Parathyroid adenoma (tissue), 2 donors: ENCODE results near the gene EXOC7.

Source experiments
- H2AFZ ChIP-seq: fragments of 300-600 bp; sonication (generic); one replicate; pipeline ENCODE4 v1.7.0; 2017; ENCODE audit warnings: antibody characterized with exemption, mild to moderate bottlenecking
- H3K27ac ChIP-seq: fragments of 300-600 bp; sonication (generic); one replicate; pipeline ENCODE4 v1.7.0; 2017
- H3K27me3 ChIP-seq: fragments of 300-600 bp; sonication (generic); one replicate; pipeline ENCODE4 v1.7.0; 2017; ENCODE audit warnings: low read length; ENCODE audit not compliant: control insufficient read depth, insufficient read depth
- H3K36me3 ChIP-seq: fragments of 300-600 bp; sonication (generic); one replicate; pipeline ENCODE4 v1.7.0; 2017; ENCODE audit warnings: low read length; ENCODE audit not compliant: control insufficient read depth, insufficient read depth
- H3K4me1 ChIP-seq: fragments of 300-600 bp; sonication (generic); one replicate; pipeline ENCODE4 v1.7.0; 2017; ENCODE audit warnings: control low read depth
- H3K4me2 ChIP-seq: fragments of 300-600 bp; sonication (generic); one replicate; pipeline ENCODE4 v1.7.0; 2017; ENCODE audit warnings: low read length
- H3K4me3 ChIP-seq: fragments of 300-600 bp; sonication (generic); one replicate; pipeline ENCODE4 v1.7.0; 2017; ENCODE audit warnings: low read depth, low read length
- H3K79me2 ChIP-seq: fragments of 300-600 bp; sonication (generic); one replicate; pipeline ENCODE4 v1.7.0; 2017; ENCODE audit warnings: control low read depth
- H3K9ac ChIP-seq: fragments of 300-600 bp; sonication (generic); one replicate; pipeline ENCODE4 v1.7.0; 2017; ENCODE audit warnings: mild to moderate bottlenecking
- H3K9me3 ChIP-seq: fragments of 300-600 bp; sonication (generic); one replicate; pipeline ENCODE4 v1.7.0; 2017; ENCODE audit warnings: low read length; ENCODE audit not compliant: control insufficient read depth
- TF ChIP-seq, protein P1 (sequence below): fragments of 300-600 bp; sonication (generic); IDR thresholded peaks from one replicate; pipeline ENCODE4 v1.7.0; 2017; ENCODE audit warnings: antibody characterized with exemption, mild to moderate bottlenecking
- donor health status: primary hyperparathyroidism.

EXOC7 gene

DNA sequence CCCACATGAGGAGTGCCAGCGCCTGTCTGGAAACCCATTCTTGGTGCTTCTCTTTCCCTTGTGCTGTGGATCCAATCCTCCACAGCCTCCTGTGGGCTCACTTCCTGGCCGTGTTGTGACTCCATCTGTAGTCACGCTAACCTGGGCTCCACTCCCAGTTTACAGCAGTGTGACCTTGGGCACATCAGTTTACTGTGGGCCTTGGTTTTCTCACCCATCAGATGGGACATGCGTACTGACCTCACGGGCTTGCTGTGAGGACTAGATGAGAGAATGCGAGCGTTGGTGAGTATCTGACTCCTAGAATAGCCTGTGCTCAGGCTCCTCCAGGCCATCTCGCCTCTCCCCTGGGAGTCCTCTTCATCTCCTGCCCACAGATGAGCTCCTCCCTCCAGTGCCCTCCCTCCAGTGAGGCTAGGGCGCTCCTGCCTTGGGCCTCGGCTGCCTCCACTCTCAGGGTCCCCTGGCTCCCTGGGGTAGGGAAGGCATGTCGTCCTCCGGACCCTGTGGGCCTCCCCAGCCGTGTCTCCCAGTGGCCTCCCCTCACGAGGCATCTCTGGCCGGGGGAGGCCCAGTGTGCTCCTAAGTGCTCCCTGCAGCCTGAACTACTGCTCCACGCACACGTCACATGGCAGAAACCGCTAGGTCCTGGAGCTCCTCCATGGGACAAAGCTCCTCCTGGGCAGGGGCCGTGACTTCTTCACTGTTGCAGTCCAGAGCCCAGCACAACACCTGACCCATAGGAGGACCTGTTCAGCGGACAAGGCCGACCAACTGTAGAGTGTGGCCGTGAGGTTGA lies 42.7 kb upstream of the EXOC7 start:
- no peaks in the 10 kb centered on the region for H3K9me3 ChIP-seq
- no peak overlapping the region for H3K4me2 ChIP-seq
- H3K27ac ChIP-seq = no peak overlapping the region
- no peak overlapping the region for H3K4me3 ChIP-seq
- no peak overlapping the region for H3K9ac ChIP-seq
- H2AFZ ChIP-seq = no peak overlapping the region
- H3K79me2 ChIP-seq = no peaks in the 10 kb centered on the region
- H3K36me3 ChIP-seq = no peaks in the 10 kb centered on the region
- peaks cover 3% of the 10 kb centered on the region for H3K4me1 ChIP-seq
- TF ChIP-seq, protein P1, sequence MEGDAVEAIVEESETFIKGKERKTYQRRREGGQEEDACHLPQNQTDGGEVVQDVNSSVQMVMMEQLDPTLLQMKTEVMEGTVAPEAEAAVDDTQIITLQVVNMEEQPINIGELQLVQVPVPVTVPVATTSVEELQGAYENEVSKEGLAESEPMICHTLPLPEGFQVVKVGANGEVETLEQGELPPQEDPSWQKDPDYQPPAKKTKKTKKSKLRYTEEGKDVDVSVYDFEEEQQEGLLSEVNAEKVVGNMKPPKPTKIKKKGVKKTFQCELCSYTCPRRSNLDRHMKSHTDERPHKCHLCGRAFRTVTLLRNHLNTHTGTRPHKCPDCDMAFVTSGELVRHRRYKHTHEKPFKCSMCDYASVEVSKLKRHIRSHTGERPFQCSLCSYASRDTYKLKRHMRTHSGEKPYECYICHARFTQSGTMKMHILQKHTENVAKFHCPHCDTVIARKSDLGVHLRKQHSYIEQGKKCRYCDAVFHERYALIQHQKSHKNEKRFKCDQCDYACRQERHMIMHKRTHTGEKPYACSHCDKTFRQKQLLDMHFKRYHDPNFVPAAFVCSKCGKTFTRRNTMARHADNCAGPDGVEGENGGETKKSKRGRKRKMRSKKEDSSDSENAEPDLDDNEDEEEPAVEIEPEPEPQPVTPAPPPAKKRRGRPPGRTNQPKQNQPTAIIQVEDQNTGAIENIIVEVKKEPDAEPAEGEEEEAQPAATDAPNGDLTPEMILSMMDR = no peak
- no peaks in the 10 kb centered on the region for H3K27me3 ChIP-seq

DNA sequence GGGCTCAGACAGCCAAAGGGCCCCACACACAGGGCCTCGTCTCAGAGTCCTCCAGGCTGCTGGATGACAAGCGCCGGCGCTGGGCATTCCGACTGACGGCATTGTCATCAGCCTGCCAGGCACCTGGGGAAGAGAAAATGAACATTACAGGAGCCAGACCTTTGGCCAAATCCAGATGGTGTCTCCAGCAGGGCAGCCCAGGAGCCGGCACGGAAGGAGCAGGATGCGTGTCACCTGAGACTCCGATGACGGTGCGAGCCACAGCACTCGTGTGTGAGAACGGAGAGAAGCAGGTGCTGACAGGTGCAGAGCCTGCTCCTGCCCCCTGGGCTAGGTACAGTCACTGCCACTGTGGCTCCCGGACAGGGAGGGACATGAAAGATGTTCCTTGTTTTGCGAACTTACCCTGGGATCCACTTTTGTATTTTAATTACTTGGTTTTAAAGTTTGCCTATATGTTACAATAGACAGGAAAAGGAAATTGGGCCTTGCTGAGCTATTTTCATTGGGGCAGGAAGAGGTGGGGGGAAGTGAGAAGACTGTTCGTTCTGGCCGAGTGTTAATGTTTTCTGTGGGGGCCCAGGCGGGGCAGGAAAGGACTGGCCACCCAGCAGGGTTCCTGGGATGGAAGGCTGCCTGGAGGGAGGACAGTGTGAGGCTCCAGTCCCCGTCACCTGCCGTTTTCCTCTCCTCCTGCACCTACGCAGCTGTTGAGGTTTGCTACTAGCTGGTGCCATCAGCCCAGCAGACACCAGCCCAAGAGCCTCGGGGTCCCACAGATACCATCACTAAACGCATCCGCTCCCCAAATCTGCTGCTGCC lies 41.9 kb upstream of the EXOC7 start:
- Histone ChIP-seq H3K36me3 (no peaks in the 10 kb centered on the region), H3K9ac (no peak overlapping the region), H2AFZ (no peak overlapping the region), H3K27ac (no peak overlapping the region), H3K4me1 (peaks cover 6% of the 10 kb centered on the region), H3K9me3 (no peaks in the 10 kb centered on the region), H3K4me2 (no peak overlapping the region), H3K79me2 (no peaks in the 10 kb centered on the region), H3K4me3 (no peak overlapping the region), H3K27me3 (peaks cover 3% of the 10 kb centered on the region)
- TF ChIP-seq, protein P1 = no peak

DNA sequence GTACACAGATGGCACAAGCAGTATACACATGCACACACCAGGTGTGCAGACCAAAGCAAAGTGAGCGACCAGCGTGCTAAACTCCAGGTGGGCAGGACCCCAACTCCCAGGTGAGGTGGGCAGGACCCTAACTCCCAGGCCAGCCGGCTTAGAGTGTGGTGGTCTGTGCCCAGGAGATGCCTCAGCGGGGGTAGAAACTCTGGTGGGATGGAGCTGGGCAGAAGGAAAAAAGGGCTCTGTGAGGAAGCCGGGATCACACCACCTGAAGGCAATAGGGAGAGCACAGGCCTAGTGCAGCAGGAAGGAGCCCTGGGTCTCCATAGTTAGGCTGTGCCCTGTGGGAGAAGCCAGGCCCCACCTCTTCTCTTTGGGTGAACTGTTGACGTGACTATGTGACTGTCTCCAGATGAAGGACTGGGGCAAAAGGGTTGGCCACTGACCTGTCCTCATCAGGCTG lies 39.0 kb upstream of the EXOC7 start:
- H2AFZ ChIP-seq = no peak overlapping the region
- H3K79me2 ChIP-seq = no peaks in the 10 kb centered on the region
- peaks cover 9% of the 10 kb centered on the region for H3K27me3 ChIP-seq
- peaks cover 6% of the 10 kb centered on the region for H3K4me1 ChIP-seq
- no peak overlapping the region for H3K9ac ChIP-seq
- TF ChIP-seq, protein P1 = no peak
- no peak overlapping the region for H3K4me3 ChIP-seq
- H3K27ac ChIP-seq = no peak overlapping the region
- no peaks in the 10 kb centered on the region for H3K36me3 ChIP-seq
- H3K4me2 ChIP-seq = no peak overlapping the region
- H3K9me3 ChIP-seq = no peaks in the 10 kb centered on the region

DNA sequence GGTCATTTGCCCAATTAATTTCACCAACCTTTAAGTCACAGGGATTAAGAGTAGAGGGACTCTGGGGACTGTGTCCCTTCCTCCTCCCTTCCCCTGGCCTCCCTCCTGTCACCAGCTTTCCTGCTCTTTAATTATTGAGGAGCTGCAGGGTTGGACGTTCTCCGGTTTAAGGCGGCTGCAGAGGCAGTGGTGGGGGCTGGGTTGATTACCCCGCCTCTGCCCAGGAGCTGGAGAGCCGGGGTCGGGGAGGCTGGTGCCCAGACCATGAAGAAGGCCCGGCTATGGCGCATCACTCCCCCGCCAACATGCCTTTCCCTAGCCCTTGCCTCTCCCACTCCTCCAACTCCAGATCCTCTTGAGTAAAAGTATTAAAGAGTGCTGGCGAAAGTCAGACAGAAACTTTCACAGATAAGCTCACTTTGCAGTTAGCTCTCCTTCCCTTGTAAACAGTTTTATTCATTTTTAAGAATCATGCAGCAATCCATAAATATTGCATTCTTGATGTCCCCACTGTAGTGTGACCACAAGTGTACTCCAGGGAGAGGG lies 38.5 kb upstream of the EXOC7 start:
- Histone ChIP-seq H3K27ac (no peak overlapping the region), H3K79me2 (no peaks in the 10 kb centered on the region), H3K9me3 (no peaks in the 10 kb centered on the region), H3K9ac (no peak overlapping the region), H3K4me1 (peaks cover 6% of the 10 kb centered on the region), H3K27me3 (peaks cover 9% of the 10 kb centered on the region), H3K4me3 (no peak overlapping the region), H3K4me2 (no peak overlapping the region), H2AFZ (no peak overlapping the region), H3K36me3 (no peaks in the 10 kb centered on the region)
- TF ChIP-seq, protein P1 = no peak
